ENCODE measurements around the gene PROSER2. TPM values are rescaled to one million over a fixed set of nuclear protein-coding genes. Genes with fewer than 3 reads are reported as not detected.

The PROSER2 gene
- total RNA-seq, 2 donors from 2014 or later, result 29.3 to 58.3 TPM

- H3K9me3 ChIP-seq, result no peaks in the 10 kb centered on the region
- TF ChIP-seq CTCF (IDR thresholded peaks at IDR 0.05), result no peak
- no peaks in the 10 kb centered on the region for H3K36me3 ChIP-seq (replicated peaks in 1 of 2; ENCODE audit: insufficient read depth in 1 of 2, low read depth in 2 of 2)
- no peak overlapping the region for H3K27ac ChIP-seq
- WGBS, 2 donors, result 91 to 95% methylated on average over 5 of the region's 5 CpGs
- no peaks in the 10 kb centered on the region for H3K4me1 ChIP-seq
- ATAC-seq, result no peak
- H3K27me3 ChIP-seq, result no peaks in the 10 kb centered on the region
- DNase-seq, result no peak
- no peak overlapping the region for H3K4me3 ChIP-seq
- intact Hi-C loops (cut with DNase I), result no loop called here
Observed at GRCh38 chr10:11808808-11809207, 14.3 kb upstream of the PROSER2 start.

- no peak overlapping the region for H3K27ac ChIP-seq
- 57 to 69% methylated on average over 13 of the region's 13 CpGs for WGBS, 2 donors
- H3K4me1 ChIP-seq, result no peaks in the 10 kb centered on the region
- no peaks in the 10 kb centered on the region for H3K9me3 ChIP-seq
- no peak overlapping the region for H3K4me3 ChIP-seq
- H3K27me3 ChIP-seq, result no peaks in the 10 kb centered on the region
- H3K36me3 ChIP-seq (replicated peaks in 1 of 2; ENCODE audit: insufficient read depth in 1 of 2, low read depth in 2 of 2), result no peaks in the 10 kb centered on the region
- no peak for TF ChIP-seq POLR2A (IDR thresholded peaks at IDR 0.05)
- no peak for TF ChIP-seq CTCF (IDR thresholded peaks at IDR 0.05)
- intact Hi-C loops (cut with DNase I), result no loop called here
- no peak for DNase-seq
- no peak for ATAC-seq
Observed at GRCh38 chr10:11810313-11810766, 12.8 kb upstream of the PROSER2 start.

- Histone ChIP-seq H3K27ac (no peak overlapping the region), H3K4me1 (no peaks in the 10 kb centered on the region), H3K36me3 (replicated peaks in 1 of 2; ENCODE audit: insufficient read depth in 1 of 2, low read depth in 2 of 2) (no peaks in the 10 kb centered on the region), H3K9me3 (no peaks in the 10 kb centered on the region), H3K27me3 (no peaks in the 10 kb centered on the region), H3K4me3 (no peak overlapping the region)
- intact Hi-C loops (cut with DNase I), result no loop called here
- no peak for TF ChIP-seq POLR2A (IDR thresholded peaks at IDR 0.05)
- no peak for TF ChIP-seq CTCF (IDR thresholded peaks at IDR 0.05)
- ATAC-seq, result no peak
- 69 to 79% methylated on average over 6 of the region's 6 CpGs for WGBS, 2 donors
- DNase-seq, result no peak
Observed at GRCh38 chr10:11810973-11811372, 12.2 kb upstream of the PROSER2 start.

- TF ChIP-seq CTCF (IDR thresholded peaks at IDR 0.05), result no peak
- no peak for TF ChIP-seq POLR2A (IDR thresholded peaks at IDR 0.05)
- intact Hi-C loops (cut with DNase I), result no loop called here
- 76 to 84% methylated on average over 5 to 7 of the region's 7 CpGs for whole genome bisulfite sequencing, 2 donors
Observed at GRCh38 chr10:11813177-11813576, 10.0 kb upstream of the PROSER2 start.

GRCh38 chr10:11813855-11814567 is 9.1 kb upstream of the PROSER2 start:
- H3K27me3 ChIP-seq, result no peaks in the 10 kb centered on the region
- H3K4me3 ChIP-seq, result no peak overlapping the region
- no peaks in the 10 kb centered on the region for H3K4me1 ChIP-seq
- DNase-seq (no peak), ATAC-seq (peak; percentile 52)
- H3K9me3 ChIP-seq, result no peaks in the 10 kb centered on the region
- WGBS, 2 donors, result 71 to 75% methylated on average over 13 of the region's 13 CpGs
- no peak for TF ChIP-seq POLR2A (IDR thresholded peaks at IDR 0.05)
- TF ChIP-seq CTCF (IDR thresholded peaks at IDR 0.05), result no peak
- intact Hi-C loops (cut with DNase I), result no loop called here
- peak overlapping the region in 1 of 4 donors; percentile 40 for H3K27ac ChIP-seq
- no peaks in the 10 kb centered on the region for H3K36me3 ChIP-seq (replicated peaks in 1 of 2; ENCODE audit: insufficient read depth in 1 of 2, low read depth in 2 of 2)

More at GRCh38 chr10:11813177-11813576, 10.0 kb upstream of the PROSER2 start:
- no peaks in the 10 kb centered on the region for H3K36me3 ChIP-seq (replicated peaks in 1 of 2; ENCODE audit: insufficient read depth in 1 of 2, low read depth in 2 of 2)
- DNase-seq (no peak), ATAC-seq (no peak)
- H3K4me1 ChIP-seq, result no peaks in the 10 kb centered on the region
- no peak overlapping the region for H3K27ac ChIP-seq
- H3K4me3 ChIP-seq, result no peak overlapping the region
- no peaks in the 10 kb centered on the region for H3K27me3 ChIP-seq
- H3K9me3 ChIP-seq, result no peaks in the 10 kb centered on the region

Data from body of pancreas (tissue), 4 donors.